NOMO-1 treated with dmso at 0.1 percent for 144 hours (cell line): ENCODE results near the gene LHX5.

ENCODE experiments used
- DNase-seq: peaks from one replicate; lab custom pipeline; 2025; ENCODE audit not compliant: unreplicated experiment; lab: John Stamatoyannopoulos, UW

Gene LHX5

DNA sequence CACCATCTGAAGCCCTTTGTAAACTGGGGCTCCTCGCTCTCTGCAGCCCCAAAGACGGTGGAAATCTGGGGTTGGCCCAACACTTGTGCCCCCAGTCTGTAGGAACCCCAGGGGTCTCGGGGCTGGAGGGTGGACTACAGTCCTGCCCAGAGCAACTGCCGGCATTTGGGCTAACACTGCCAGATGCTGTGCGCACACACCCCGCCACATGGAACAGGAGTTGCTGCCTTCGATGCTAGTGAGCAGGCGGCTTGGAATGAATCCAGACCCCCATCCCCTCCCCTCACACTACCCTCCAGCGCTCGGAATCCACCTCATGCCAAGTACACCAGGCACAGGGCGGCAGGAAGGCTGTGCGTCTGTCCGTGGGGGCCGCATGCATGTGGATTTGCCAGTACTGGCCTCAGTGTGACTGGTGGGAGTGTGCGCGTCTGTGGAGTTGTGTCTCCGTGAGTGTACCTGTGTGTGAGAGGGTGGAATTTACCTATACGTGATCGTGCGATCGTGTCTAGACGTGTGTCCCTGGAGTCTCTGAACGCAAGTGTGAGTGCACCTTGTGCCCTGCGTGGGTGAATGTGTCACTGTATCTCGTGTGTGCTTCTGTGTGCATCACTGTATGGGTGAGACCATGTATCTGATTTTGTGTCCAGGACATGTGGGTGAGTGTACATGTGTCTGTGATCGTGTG lies 5.1 kb downstream of the LHX5 start:
- DNase-seq, result no peak

DNA sequence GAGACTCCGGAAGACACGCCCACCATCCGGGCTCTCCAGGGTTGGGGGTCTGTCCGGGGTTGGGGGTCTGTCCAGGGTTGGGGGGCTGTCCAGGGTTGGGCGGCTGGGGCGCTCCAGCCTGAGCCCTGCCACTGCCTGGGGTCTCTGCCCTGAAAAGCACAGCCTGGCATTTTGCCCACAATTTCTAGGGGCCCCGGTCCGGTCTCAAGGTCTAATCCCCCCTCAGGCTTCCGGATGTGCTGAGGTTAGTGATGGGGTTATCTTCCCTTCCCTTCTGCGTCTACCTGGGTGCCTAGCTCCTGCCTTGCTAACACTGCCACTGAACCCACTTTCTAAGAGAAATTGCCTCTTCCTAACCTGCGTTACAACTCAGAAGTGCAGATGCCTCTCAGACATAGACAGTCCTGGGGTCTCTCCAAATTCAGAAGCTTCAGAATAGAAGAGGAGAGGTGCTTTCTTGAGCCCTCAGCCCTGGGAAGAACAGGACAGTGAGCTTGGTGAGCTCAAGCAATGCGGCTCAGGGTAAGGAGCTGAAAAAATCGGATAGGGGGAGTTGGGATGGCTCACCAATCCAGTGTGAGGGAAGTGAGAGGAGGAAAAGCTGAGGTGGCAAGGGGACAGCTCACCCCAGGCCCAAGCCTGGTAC lies 5.7 kb downstream of the LHX5 start:
- DNase-seq, result no peak

DNA sequence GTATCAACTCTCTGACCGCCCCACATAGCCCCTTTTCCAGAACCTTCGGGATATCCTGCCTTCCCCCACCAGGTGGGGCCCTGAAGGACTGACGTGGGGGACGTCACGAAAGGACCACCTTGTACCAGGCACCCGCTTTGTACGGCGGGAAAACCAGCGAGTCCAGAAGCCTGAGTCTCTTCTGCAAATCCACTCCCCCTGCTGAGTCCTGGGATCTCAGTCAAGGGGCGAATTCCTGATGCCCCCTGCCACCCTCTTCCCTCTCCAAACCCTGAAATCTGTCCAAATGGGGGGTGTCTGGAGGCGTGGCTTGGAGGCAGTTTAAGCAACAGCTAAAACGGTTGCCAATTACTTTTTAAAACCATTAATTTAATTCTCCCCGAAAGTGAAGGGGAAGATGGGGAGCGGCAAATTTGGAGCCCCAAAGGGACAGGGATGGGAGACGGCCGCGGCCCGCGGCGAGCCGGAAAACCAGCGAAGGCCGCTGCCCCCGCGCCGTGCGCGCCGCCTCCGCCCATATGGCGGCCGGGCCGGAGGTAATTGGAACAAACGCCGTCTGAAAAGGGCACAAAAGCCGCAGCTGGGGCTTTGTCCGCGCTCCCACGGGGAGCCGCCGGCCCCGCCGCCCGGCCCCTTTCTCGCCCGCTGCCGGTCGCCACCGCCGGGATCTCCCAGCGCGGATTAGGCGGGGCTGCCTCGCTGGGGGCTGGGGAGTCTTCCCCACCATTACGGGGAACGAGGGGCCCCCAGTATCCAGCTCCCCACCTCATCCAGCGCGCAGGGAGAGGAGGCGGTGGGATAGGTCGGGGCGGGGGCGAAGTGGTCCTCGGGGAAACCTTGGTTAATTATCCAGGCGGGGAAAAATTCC lies 6.6 kb downstream of the LHX5 start:
- no peak for DNase-seq

DNA sequence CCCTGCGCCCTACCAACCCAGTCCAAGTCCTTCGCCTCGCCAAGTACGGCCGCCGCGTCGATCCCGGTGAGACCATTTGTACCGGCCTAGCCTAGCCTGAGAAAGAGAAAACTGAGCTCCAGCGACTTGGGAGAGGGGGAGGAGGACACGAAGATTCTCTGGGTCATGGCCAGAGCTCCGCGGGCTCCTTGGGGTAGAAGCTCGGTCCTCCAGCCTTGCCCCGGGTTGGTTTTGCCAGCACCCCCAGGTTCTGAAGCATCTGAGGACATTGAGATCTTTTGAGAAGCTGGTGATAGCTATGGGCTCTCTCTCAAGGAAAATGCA lies 7.3 kb downstream of the LHX5 start:
- no peak for DNase-seq

DNA sequence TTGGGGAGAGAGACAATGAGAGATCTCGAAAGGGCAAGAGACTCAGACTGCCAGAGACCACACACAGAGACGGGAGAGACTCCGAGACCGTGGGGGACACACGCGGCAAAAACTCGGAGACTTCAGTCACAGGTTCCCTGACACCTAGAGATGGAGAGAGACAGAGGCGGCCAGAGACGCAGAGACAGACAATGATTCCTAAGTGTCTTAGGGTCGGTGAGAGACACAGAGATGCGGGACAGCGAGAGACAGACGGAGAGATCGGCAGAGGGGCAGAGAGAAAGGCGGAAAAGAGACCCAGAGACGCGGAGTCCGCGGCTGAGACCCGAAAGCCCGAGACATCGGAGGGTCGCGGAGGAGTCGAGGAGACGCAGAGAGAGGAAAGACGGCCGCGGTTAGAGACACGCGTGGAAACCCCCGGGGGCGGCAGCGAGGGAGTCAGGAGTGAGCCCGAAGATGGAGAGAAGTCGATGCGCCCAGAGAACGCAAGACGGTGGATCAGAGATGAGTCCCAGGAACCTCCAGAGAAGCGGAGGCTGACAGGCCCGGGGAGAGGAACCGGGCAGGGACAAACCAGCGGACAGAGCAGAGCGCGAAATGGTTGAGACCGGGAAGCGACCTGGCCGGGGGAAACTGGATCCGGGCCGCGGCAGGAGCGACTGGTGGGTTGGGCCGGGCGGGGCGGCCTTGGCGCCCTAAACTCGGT lies 7.8 kb downstream of the LHX5 start:
- DNase-seq, result no peak

DNA sequence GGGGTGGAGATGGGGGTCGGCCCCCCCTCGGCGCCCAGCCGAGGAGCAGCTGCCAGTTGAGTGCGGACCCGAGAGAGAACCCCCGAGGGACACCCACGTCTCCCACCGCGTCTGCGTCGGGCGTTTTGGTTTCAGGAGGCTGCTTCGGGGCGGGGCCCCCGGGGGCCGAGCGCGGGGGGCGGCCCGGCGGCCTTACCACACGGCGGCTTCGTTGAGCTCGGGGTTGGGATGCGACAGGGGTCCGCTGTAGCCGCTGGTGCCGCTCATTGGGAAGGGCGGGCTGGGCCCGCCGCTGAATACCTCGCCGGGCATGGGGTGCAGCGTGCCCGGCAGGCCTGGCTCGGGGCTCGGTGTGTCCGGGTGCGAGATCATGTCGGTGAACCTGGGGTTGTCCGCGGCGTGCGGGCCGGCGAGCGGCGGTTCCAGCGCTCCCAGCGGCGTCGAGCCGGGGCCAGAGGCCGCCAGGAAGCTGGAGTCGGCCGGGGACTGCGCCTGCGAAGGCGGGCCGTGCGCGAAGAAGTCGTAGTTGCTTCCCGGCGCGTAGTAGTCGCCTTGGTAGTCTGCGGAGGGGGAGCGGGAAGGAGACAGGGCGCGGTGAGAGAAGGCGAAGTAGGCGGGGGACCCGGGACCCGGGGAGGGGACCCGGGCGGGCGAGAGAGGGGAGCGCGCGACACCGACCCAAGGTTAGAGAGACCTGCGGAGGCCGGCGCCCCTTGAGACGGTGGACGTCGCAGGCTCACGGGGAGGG lies 8.5 kb downstream of the LHX5 start:
- no peak for DNase-seq

DNA sequence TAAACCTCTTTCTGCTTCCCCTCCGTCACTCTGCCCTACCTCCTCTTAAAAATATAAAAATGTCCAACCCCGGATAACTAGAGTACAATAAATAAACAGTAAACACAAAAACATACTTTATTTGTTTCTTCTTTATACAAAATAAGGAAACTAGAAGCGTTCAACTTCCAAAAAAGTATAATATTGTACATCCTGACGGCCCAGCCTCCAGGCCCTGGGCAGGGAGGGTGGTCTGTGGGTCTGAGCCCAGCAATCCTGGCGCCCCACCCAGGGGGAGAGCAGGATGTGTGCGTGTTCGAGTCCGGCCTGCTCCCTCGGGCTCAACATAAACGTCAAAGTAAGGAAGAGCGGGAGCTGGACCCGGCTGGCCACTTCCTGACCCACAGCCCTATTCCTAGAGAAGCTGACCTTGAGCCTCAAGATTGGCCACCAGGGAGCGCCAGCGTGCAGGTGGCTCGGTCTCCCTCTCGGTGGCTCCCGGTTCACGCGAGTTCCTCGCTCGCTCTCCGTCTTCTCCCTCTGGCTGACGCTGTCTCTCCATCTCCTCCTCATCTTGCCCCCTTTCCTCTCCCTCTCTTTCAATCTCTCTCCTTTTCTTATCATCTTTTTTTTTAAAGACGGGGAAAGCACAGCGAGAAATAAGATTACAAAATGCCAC lies 9.4 kb downstream of the LHX5 start:
- peak; percentile 52 for DNase-seq

DNA sequence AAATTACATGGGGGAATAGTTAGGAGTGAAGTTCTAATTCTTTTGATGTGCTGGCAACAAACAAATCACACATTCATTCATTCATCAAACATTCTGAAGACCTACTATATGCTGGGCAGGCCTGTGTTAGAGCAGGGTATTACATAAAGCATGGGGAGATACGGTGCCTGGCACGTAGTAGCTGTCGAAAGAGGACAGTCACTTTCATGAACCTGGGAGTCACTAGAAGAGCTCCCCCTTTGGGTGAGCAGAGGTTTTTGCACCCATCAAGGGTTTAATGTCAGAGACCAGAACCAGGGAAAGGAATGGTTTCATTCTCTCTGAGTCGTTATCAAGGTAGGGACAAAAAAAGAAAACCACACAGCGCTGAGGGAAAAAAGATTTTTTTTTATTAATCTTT lies 10.0 kb downstream of the LHX5 start:
- DNase-seq, result peak; percentile 15

DNA sequence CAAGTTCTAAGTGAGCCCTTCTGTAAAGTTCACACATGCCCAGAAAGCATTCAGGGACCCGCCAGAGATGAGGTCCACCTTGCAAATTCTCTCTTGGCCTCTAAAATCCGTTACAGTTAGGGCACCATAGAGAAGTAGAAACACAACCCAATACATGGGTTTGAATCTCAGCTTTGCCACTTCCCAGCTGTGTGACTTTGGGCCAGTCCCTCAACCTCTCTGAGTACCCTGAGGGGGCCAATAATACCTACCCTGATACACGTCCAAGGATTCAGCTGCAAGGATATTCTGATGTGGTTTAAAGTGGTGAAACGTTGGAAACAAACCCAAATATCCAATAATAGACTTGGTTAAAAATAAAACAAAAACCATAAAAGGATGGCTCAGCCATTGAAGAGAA lies 11.7 kb downstream of the LHX5 start:
- DNase-seq, result no peak

DNA sequence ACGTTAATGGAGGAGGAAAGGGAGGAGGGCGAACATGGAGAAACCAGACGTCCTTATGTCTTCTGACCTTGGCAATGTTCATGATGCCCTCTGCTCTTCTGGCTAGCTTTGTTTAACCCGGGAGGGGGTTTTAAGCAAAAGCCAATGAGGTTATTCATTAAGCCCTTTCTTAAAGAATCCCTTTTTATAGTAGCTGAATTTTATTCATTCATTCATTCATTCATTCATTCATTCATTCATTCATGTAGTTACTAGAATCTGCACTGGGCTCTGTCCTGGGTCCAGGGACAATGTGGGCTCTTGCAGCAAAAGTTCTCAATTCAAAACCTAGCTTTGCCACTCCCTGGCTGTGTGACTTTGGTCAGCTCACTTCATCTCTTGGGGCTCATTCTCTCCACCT lies 14.0 kb downstream of the LHX5 start:
- no peak for DNase-seq

DNA sequence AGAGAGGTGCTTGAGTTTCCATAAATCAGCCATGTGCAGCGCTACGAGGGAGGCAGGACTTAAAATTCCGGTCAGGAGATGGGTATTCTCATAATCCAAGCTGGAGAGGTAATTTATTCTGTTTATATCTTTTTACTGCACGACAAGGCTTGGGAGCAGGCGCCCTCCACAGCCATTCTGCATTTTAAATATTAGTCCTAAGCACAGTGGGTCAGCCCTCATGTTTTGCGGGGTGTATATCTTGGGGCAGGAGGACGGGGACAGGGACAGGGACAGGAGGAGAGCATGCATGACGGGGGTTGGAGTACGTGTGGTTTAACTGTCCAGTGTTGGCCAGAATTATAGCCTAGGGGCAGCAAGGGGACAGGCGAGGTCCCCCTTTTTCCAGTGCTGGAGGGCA lies 14.5 kb downstream of the LHX5 start:
- DNase-seq, result no peak

DNA sequence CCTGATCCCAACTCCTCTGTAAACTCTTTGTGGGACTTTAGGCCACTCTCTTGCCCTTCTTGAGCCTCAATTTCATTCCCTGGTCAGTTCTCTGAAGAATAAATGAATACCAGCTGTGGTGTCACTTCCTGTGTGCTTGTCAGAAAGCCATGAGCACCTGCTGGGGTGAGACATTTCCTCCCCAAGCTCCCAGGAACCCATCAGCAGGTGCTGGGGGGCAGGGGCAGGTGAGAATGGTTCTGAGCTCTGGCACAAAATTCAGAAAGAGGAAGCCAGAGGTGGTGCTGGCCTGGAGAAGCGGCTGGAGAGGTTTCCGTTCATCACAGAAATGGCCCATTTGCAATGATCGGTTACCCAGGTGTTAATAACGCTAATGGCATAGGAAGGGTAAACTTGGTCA lies 14.9 kb downstream of the LHX5 start:
- no peak for DNase-seq

DNA sequence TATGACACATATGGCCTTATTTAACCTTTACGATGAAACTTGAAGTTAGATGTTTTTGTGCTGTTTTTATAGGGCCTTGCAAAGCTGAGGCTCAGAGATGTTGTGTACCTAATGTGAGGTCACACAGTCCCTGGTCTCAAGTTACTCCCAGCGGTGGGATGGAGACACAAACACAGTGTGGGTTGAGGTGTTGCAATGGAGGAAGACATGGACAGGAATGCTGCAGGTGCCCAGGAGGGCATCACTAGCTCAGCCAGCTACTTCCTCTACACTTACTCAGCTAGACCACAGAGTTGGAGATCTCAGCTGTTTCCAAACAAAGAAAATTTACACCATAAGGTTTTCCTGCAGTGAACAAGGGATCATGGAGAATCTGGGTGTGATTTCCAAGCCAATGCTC lies 15.5 kb downstream of the LHX5 start:
- DNase-seq, result no peak

DNA sequence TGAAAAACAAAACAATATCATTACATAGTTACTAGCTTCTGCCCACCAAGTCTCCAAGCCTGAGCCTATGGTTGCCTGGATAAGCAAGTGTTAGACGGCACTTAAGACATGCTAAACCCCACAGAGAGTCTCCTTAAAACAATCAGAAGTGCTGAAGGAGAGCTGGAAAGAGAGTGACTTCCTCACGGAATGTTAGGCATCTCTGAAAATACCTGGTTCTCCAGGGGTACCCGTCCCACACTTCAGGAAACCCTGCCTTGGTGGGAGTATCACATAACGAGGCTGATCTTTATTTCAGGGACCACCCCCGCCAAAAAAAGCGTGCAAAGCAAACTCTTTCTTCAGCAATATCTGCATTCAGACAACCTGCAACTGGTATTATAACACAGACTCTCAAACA lies 18.3 kb downstream of the LHX5 start:
- DNase-seq, result no peak

DNA sequence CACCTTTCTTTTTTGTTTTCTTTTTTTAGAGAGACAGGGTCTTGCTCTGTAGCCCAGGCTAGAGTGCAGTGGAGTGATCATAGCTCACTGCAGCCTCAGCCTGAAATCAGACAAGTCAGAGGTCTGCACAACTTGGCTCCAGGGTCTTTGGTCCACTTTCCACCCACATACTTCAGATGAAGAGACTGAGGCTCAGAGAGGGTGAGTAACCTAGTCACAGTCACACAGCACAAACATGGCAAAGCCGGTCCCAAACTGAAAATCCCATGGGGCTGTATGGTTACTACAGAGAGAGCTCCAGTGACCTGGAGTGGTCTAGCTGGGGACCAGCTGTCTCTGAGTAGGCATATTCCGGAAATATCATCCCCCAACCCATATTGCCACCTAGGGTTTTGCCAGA lies 19.2 kb downstream of the LHX5 start:
- no peak for DNase-seq

DNA sequence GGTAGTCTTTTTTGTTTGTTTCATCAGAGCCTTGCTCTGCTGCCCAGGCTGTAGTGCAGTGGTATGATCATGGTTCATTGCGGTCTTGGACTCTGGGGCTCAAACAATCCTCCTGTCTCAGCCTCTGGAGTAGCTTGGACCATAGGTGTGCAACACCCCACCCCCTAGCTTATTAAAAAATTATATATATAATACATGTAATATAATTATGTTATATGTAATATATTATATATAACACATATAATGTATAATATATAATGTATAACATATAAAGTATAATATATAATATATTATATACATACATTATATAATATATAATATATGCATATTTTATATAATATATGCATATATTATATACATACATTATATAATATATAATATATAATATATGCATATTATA lies 21.8 kb downstream of the LHX5 start:
- DNase-seq, result no peak

DNA sequence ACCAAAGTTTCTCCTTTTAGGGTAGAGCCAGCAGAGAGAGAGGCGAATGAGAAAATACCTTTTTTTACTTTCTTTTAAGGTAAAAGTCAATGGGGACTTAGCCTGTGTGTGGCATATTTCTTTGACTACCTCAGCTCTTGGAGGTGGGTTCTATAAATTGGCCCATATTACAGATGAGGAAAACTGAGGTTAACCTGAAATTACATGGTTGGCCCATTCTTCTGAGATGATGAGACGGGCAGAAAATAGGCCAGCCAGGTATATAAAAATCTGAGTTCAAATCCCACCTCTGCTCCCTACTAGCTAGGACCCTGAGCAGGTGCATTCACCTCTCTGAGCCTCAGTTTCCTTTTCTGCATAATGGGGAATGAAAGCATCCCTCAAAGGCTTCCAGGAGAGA lies 22.4 kb downstream of the LHX5 start:
- DNase-seq, result no peak

DNA sequence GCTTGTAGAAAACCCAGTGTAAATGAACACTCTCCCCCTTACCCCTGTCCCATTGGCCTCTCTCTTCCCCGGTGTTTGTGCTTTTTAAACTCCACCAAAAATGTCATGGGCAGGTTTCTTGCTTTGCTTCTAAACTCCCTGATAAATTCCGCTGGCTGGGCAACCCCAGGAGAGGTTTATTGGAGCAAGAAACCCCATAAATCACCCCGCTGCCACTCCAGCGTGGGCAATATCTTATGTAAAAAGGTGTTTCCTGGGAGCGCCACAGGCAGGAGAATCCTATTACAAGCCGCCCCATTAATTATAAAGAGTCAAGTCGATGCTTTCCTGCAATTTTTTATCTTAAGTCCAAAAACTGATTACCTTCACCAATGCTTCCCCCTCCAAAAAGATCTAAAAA lies 22.8 kb downstream of the LHX5 start:
- DNase-seq, result no peak

DNA sequence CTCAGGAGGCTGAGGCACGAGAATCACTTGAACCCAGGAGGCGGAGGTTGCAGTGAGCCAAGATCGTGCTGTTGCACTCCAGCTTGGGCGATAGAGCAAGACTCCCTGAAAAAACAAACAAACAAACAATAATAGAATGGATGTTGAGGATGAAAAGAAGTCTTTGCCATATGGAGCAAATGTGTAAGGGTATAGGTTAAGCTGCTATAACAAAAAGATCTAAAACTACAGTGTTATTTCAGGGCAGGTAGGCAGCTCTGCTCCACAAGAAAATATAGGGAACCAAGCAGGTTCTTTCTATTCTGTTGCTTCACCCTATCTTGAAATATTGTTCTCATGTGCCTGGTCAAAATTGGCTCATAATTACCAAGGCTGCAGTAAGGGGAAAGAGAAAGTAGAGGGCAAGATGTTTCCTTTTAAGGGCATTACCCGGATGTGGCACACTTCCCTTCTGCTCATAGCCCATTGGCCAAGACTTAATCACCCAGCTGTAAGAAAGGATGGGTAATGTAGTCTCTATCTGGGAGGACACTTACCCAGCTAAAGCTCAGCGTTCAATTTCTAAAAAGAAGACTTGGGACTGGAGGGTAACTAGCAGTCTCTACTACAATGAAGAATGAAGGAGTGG lies 26.0 kb downstream of the LHX5 start:
- DNase-seq, result peak; percentile 91

DNA sequence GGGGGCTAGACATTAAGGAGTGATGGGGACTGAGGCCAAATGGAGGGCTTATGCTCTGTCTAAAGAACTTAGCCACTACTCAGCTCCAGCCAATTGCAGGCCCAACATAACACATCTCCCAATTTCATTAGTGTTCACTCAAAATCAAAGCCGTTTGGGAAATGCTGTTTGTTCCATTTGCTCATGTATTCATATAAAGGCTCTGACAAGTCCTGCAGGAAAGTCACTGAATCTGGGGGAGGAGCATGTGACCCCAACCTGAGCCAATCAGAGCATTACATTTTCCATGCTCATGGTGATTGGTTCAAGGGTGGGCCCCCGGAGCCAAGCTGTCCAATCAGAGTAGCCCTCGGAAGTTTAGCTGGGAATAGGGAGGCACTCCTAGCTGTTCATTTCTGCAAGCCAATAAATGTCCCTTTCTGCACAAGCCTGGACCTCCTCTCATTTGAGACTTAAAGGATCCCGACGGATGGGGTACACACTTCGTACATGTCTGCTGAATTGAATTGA lies 28.6 kb downstream of the LHX5 start:
- DNase-seq, result no peak
